Caco-2 (cell line): Measurements from ENCODE around the gene SPANXB1. TPM values are rescaled to one million over a fixed set of nuclear protein-coding genes. Genes with fewer than 3 reads are reported as not detected.
A peak's percentile ranks its signal among the peaks of the same experiment; 100 is the strongest.
"Not testable (repeated sequence)": the region's sequence is repeated elsewhere in the genome, so short reads cannot be mapped to it uniquely, and the experiment has no call there.

Experiments
- BruUV-seq: library from RNA; stranded (reverse); fragments of 400-500 nt; replicated peaks from 2 replicates; lab custom pipeline; 2021; lab: Mats Ljungman, UMichigan
- CTCF ChIA-PET: fragments of 300-600 bp; sonication (Branson Sonifier 250); formaldehyde crosslinking; loops from one replicate; lab custom pipeline; 2022; ENCODE audit warnings: antibody characterized with exemption; lab: Charles Lee
- POLR2A ChIA-PET: fragments of 300-600 bp; sonication (Branson Sonifier 250); formaldehyde crosslinking; loops from one replicate; lab custom pipeline; 2022; ENCODE audit warnings: antibody characterized with exemption; lab: Charles Lee
- DNase-seq, 2 experiments: peaks; one replicate each; pipeline versions ENCODE4 v3.0.0 to v3.0.0-alpha.2; 2020 to 2022
- H3K27me3 ChIP-seq: replicated peaks from 2 replicates; pipeline ENCODE4 v1.6.0; 2011; ENCODE audit warnings: low read length; ENCODE audit not compliant: control insufficient read depth, insufficient read depth
- H3K36me3 ChIP-seq: 2 replicates; pipeline ENCODE4 v1.5.1; 2011; ENCODE audit warnings: low read length; ENCODE audit not compliant: control insufficient read depth, insufficient read depth
- H3K4me1 ChIP-seq: fragments of 250-450 bp; sonication (Bioruptor Pico); 2 replicates; pipeline ENCODE4 v1.5.1; 2020; ENCODE audit warnings: mild to moderate bottlenecking
- H3K4me3 ChIP-seq: 2 replicates; pipeline ENCODE4 v1.5.1; 2011; ENCODE audit warnings: low read depth, mild to moderate bottlenecking, control low read depth, low read length
- H3K9me3 ChIP-seq: fragments of 250-450 bp; sonication (Bioruptor Pico); 2 replicates; pipeline ENCODE4 v1.5.1; 2020; ENCODE audit warnings: mild to moderate bottlenecking, moderate library complexity
- H3K27ac Mint-ChIP-seq: one replicate; pipeline ENCODE4 v1.8.0; 2022; ENCODE audit warnings: mixed read lengths; ENCODE audit not compliant: unreplicated experiment
- H3K27me3 Mint-ChIP-seq: one replicate; pipeline ENCODE4 v1.8.0; 2022; ENCODE audit warnings: mixed read lengths; ENCODE audit not compliant: insufficient read depth, unreplicated experiment
- H3K36me3 Mint-ChIP-seq: one replicate; pipeline ENCODE4 v1.8.0; 2022; ENCODE audit warnings: mild to moderate bottlenecking, mixed read lengths; ENCODE audit not compliant: insufficient read depth, unreplicated experiment
- H3K4me1 Mint-ChIP-seq: one replicate; pipeline ENCODE4 v1.8.0; 2022; ENCODE audit warnings: low read depth, mixed read lengths; ENCODE audit not compliant: unreplicated experiment
- H3K4me3 Mint-ChIP-seq: one replicate; pipeline ENCODE4 v1.8.0; 2022; ENCODE audit warnings: mild to moderate bottlenecking, moderate library complexity, mixed read lengths; ENCODE audit not compliant: unreplicated experiment
- H3K9me3 Mint-ChIP-seq: one replicate; pipeline ENCODE4 v1.8.0; 2022; ENCODE audit warnings: mixed read lengths; ENCODE audit not compliant: unreplicated experiment
- intact Hi-C: fragments of 100-400 bp; cut with micrococcal nuclease; formaldehyde crosslinking; loops from one replicate; pipeline ENCODE4 v1.10.0; 2022; ENCODE audit not compliant: unreplicated experiment
- total RNA-seq: library from RNA; stranded (reverse); gene quantifications from 2 replicates; pipeline ENCODE4 v1.2.3, GENCODE V29; 2022

The SPANXB1 gene
- total RNA-seq, 1 experiment from 2014 or later: not detected

DNA sequence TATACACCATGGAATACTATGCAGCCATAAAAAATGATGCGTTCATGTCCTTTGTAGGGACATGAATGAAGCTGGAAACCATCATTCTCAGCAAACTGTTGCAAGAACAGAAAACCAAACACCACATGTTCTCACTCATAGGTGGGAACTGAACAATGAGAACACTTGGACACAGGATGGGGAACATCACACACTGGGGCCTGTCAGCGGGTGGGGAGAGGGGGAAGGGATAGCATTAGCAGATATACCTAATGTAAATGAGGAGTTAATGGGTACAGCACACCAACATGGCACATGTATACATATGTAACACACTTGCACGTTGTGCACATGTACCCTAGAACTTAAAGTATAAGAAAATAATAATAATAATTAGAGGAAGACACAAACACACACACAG is 47.5 kb downstream of the SPANXB1 start:
- H3K27me3 ChIP-seq, H3K4me1 Mint-ChIP-seq, BruUV-seq: not testable (repeated sequence)

DNA sequence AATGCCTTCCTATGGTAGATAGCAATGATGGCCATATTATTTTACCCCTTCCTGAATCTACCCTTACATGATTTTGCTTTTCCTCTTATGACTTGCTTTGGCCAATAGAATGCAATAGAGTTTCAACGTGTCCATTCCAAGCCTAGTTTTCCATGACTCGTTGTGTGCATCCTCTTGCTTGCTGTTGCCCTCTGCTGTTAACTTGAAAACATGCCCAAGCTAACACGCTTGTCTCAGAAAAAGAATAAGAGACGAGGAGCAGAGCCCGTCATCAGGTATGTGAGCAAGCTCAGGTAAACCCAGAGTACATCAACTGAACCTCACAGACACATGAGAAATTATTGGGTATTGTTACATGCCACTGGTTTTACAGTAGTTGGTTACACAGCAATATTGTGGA is 49.7 kb downstream of the SPANXB1 start:
- intact Hi-C loops, H3K4me1 Mint-ChIP-seq, BruUV-seq, H3K36me3 ChIP-seq, H3K4me1 ChIP-seq, H3K27ac Mint-ChIP-seq, H3K9me3 Mint-ChIP-seq, CTCF ChIA-PET, H3K9me3 ChIP-seq, POLR2A ChIA-PET, H3K4me3 ChIP-seq, H3K27me3 ChIP-seq, H3K27me3 Mint-ChIP-seq, H3K4me3 Mint-ChIP-seq, H3K36me3 Mint-ChIP-seq: not testable (repeated sequence)
- DNase-seq: peak in 1 of 2 experiments; percentile 0

More for the DNA sequence above, 47.5 kb downstream of the SPANXB1 start:
- H3K4me3 Mint-ChIP-seq, H3K27ac Mint-ChIP-seq, H3K9me3 Mint-ChIP-seq, intact Hi-C loops, H3K4me3 ChIP-seq, H3K36me3 Mint-ChIP-seq, H3K9me3 ChIP-seq, H3K27me3 Mint-ChIP-seq, POLR2A ChIA-PET, H3K36me3 ChIP-seq, H3K4me1 ChIP-seq, DNase-seq, CTCF ChIA-PET: not testable (repeated sequence)

Other genes starting within 250 kb of the SPANXB1 start
- gene LDOC1, start 174.5 kb downstream of the SPANXB1 start, total RNA-seq: not detected in 2 replicates
- not detected in 2 replicates for gene SPANXC, start 239.9 kb downstream of the SPANXB1 start, total RNA-seq